ENCODE measurements around the gene PRKAG2. TPM values are rescaled to one million over a fixed set of nuclear protein-coding genes. Genes with fewer than 3 reads are reported as not detected.

Gene PRKAG2
- total RNA-seq (10 to 100 TPM; 61.3 to 63.5 TPM), polyA plus RNA-seq (10 to 100 TPM; 29.5 to 34.1 (median 30.7) TPM), total RNA-seq (30.8 to 48.7 (median 41.3) reads per million in 6 experiments)

DNA sequence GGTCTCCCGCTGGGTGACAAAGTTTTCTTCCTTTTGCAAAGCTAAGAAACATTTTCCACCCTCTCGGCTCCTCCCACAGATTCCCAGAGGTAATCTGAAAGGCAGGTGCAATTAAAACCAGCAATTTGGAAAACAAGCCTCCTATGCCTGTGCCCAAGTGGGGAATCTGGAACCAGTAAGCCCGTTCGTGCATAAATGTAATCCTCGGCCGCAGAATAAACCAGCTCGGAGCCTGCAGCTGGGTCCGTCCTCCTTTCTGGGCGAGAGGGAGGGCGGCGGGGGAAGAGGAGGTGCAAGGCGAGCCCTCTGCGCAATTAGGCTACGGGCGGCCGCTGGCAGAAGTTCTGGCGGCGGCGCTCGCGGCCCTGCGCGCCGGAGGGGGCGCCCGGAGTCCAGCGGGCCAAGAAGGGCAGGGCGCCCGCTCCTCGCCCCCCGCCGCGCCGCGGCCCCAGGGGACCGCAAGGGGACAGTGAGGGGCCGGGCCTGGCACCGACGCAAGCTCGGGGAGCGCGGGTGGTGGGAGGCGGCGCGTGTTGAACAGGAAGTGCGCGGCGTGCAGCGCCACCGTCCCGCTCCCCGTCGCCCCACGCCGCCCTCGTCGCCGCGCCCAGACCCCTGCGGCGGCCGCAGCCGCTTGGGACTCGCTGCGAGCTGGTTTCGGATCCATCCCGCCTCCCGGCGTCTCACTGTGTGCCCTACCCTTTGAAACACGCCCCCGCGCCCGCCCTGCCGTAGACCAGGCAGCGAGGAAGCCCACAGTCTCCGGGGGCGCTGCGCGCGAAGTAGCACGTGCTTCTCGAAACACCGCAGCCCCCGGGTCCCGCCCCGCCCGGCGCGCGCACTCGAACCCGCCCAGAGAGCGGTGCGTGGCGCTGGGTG is at the start of gene PRKAG2:
Gene PRKAG2, minus strand, starts transcription at position 217 of the 879 bp plus-strand sequence. CDS start 495 bp downstream, outside the sequence.
- Mint-ChIP-seq H3K27ac (peak within 1 kb of the TSS; percentile 80 to 98 (median 95)), H3K9me3 (no peaks in the 10 kb centered on the region), H3K4me3 (peak within 1 kb of the TSS; percentile 91 to 99 (median 96)), H3K36me3 (no peaks in the 10 kb centered on the region), H3K4me1 (peaks cover 8 to 25% (median 21%) of the 10 kb centered on the region in 4 donors), H3K27me3 (no peaks in the 10 kb centered on the region)
- DNase-seq (peak; percentile 65 to 91 (median 81)), ATAC-seq (peak; percentile 66 to 70)
- POLR2A ChIA-PET: interaction anchor here (0.9 to 3.1 kb wide), 18 partner anchors 8 to 1345 kb away, joined by 3 to 16 read pairs (median 4); partner anchors contain the start of genes NUB1 and RHEB

DNA sequence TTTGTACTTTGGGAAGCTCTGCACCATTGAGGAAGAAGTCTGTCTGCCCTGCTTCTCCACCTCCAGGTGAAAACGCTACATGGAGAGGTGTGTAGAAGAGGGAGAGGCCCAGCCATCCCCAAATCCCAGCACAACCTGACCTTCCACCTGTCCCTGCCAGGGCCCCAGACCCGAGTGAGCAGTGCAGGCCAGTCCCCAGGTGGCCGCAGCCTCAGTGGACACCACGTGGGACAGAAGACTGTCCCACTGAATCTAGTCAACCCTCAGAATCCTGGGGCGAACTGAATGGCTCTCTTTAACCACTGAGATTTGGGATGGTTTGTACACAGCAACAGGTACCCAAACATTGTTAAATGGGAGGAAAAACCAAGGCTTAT is 49.4 kb upstream of the PRKAG2 start:
- Mint-ChIP-seq H3K27me3 (peaks cover 2 to 15% (median 7%) of the 10 kb centered on the region in 5 donors), H3K4me1 (peaks cover 0 to 12% (median 8%) of the 10 kb centered on the region in 4 donors), H3K9me3 (no peaks in the 10 kb centered on the region), H3K36me3 (no peaks in the 10 kb centered on the region), H3K4me3 (no peak overlapping the region), H3K27ac (peak overlapping the region in 1 of 10 donors; percentile 15)
- POLR2A ChIA-PET: interaction anchor here (1.8 kb wide), 1 partner anchor 9 kb away, joined by 4 read pairs; no protein-coding TSS in a partner anchor
- DNase-seq (no peak), ATAC-seq (no peak)

- peaks cover 0 to 12% (median 8%) of the 10 kb centered on the region in 4 donors for H3K4me1 Mint-ChIP-seq
- no peak for DNase-seq
- H3K36me3 Mint-ChIP-seq: no peaks in the 10 kb centered on the region
- ATAC-seq: peak in 1 of 2 donors; percentile 27
- H3K27me3 Mint-ChIP-seq: peaks cover 3 to 18% (median 7%) of the 10 kb centered on the region in 5 donors
- POLR2A ChIA-PET: interaction anchor here (1.8 kb wide), 1 partner anchor 10 kb away, joined by 4 read pairs; no protein-coding TSS in a partner anchor
- H3K4me3 Mint-ChIP-seq: peak overlapping the region in 2 of 10 donors; percentile 16 to 37
- H3K9me3 Mint-ChIP-seq: no peaks in the 10 kb centered on the region
- H3K27ac Mint-ChIP-seq: peak overlapping the region in 3 of 10 donors; percentile 15 to 38 (median 18)
Observed at GRCh38 chr7:151925446-151926335, 48.8 kb upstream of the PRKAG2 start.

DNA sequence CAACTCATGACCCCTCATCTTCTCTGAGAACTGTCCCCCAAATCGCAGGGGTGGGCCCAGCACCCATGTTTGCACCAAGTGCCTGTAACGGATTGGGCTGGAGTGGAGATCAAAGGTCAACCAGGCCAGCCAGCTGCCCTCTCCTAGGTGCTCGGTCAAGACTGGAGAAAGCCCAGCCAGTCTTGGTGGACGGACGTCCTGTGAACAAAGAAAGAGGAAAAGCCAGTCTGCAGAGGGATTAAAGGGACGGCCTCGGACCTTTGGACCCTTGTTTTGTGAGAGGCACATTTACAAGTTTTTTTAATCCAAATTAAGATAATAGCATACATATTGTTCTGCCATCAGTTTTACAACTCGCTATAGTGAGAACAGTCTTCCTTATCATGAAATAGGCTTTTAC is 47.6 kb upstream of the PRKAG2 start:
- POLR2A ChIA-PET: no interaction called here
- Mint-ChIP-seq H3K36me3 (no peaks in the 10 kb centered on the region), H3K27me3 (peaks cover 3 to 18% (median 10%) of the 10 kb centered on the region in 5 donors), H3K4me1 (peaks cover 0 to 12% (median 8%) of the 10 kb centered on the region in 4 donors), H3K4me3 (no peak overlapping the region), H3K9me3 (no peaks in the 10 kb centered on the region), H3K27ac (peak overlapping the region in 1 of 10 donors; percentile 9)
- no peak for ATAC-seq
- no peak for DNase-seq

DNA sequence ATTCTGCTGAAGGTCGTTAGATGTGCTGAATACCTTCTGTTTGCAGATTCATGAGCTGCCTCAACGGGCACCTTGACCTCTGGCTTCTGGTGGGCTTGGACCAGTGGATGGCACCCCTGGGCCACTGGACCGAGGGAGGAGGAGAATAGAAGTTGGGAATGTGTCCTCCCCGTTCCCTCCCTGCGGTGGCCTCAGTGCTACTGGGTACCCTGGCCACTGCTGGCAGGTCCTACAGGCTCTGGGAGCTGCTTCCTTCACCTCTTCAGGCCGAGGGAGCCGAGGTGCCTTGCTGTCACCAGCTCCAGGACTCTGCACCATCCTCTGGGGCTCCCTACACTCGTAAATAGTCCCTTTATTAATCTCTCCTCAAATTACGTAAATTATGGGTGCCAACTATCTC is 47.1 kb upstream of the PRKAG2 start:
- Mint-ChIP-seq H3K27ac (peak overlapping the region in 1 of 10 donors; percentile 9), H3K4me3 (no peak overlapping the region), H3K36me3 (no peaks in the 10 kb centered on the region), H3K4me1 (peaks cover 0 to 12% (median 8%) of the 10 kb centered on the region in 4 donors), H3K27me3 (peaks cover 3 to 18% (median 10%) of the 10 kb centered on the region in 5 donors), H3K9me3 (no peaks in the 10 kb centered on the region)
- POLR2A ChIA-PET: no interaction called here
- no peak for DNase-seq
- no peak for ATAC-seq

DNA sequence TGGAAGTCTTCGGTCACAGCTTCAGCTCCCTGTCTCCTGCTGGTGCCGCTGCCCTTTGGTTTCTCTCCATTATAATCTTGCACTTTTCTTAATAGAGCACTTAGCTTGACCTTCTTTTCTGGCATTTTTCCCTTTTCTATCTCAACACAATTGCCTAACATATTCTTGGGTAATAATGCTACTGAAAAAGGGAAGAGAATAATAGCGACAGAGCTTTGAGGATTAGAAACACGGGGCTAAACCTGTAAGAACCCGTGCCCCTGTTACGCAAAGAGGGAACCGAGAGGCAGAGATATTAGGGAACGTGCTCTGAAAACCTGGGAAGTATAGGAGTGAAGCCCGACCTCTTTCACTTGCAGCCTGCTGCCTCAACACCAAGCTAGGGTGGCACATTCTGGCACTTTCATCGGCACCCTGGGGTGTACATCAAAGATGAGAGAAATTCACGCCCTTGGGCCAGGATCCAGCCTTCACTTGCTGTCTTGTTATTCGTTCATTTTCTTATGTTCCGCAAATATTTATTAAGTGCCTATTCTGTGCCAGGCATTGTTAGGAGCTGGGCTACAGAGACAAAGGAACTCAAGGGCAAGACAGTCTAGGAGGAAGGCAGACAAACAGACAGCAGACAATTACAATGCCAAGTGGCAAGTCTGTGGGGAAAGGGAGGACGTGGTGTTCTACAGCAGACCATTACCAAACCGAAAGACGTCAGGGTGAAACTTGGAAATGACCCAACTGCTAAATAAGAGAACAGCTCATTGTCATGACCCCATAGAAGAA is 46.4 kb upstream of the PRKAG2 start:
- ATAC-seq: no peak
- H3K27ac Mint-ChIP-seq: peak overlapping the region in 2 of 10 donors; percentile 4 to 24
- peaks cover 3 to 19% (median 10%) of the 10 kb centered on the region in 5 donors for H3K27me3 Mint-ChIP-seq
- H3K4me1 Mint-ChIP-seq: peaks cover 0 to 12% (median 8%) of the 10 kb centered on the region in 4 donors
- POLR2A ChIA-PET: no interaction called here
- H3K36me3 Mint-ChIP-seq: no peaks in the 10 kb centered on the region
- no peaks in the 10 kb centered on the region for H3K9me3 Mint-ChIP-seq
- no peak for DNase-seq
- H3K4me3 Mint-ChIP-seq: no peak overlapping the region

DNA sequence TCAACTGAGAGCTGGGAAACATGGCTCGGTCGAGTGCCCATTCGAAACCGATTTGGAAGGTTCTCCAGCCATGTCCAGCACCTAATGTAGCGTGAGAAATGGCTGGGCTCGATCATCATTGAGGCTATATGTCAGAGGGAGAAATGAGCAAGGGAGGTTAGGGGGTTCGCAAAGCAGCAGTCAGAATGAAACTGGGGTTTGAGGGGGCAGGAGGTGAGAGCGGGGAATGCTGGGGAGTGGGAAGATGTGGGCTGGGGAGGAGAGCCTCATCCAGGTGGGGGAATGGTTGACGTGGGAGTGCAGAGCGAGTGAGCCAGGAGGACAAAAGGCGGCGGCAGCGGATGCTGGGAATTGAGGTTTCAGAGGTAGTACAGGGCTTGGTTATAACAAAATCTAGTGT is 44.5 kb upstream of the PRKAG2 start:
- no peaks in the 10 kb centered on the region for H3K36me3 Mint-ChIP-seq
- ATAC-seq (no peak), DNase-seq (no peak)
- no peak overlapping the region for H3K4me3 Mint-ChIP-seq
- POLR2A ChIA-PET: no interaction called here
- H3K27me3 Mint-ChIP-seq: peaks cover 3 to 19% (median 10%) of the 10 kb centered on the region in 5 donors
- no peaks in the 10 kb centered on the region for H3K9me3 Mint-ChIP-seq
- H3K27ac Mint-ChIP-seq: peak overlapping the region in 1 of 10 donors; percentile 36
- peaks cover 0 to 12% (median 8%) of the 10 kb centered on the region in 4 donors for H3K4me1 Mint-ChIP-seq

GRCh38 chr7:151920488-151920887 is 43.6 kb upstream of the PRKAG2 start:
- DNase-seq (no peak), ATAC-seq (no peak)
- Mint-ChIP-seq H3K36me3 (peaks cover 0 to under 1% (median under 1%) of the 10 kb centered on the region in 3 donors), H3K9me3 (peaks cover 0 to 7% (median under 1%) of the 10 kb centered on the region in 9 donors), H3K4me3 (no peak overlapping the region), H3K4me1 (peaks cover 0 to 4% (median 1%) of the 10 kb centered on the region in 4 donors), H3K27me3 (peaks cover 3 to 18% (median 10%) of the 10 kb centered on the region in 5 donors), H3K27ac (no peak overlapping the region)
- POLR2A ChIA-PET: no interaction called here

GRCh38 chr7:151919595-151919994 is 42.7 kb upstream of the PRKAG2 start:
- Mint-ChIP-seq H3K4me3 (no peak overlapping the region), H3K27me3 (peaks cover 3 to 18% (median 10%) of the 10 kb centered on the region in 5 donors), H3K36me3 (peaks cover 0 to 7% (median 6%) of the 10 kb centered on the region in 3 donors), H3K9me3 (peaks cover 2 to 14% (median 6%) of the 10 kb centered on the region in 9 donors), H3K4me1 (peaks cover 0 to 2% (median 0%) of the 10 kb centered on the region in 4 donors), H3K27ac (no peak overlapping the region)
- POLR2A ChIA-PET: interaction anchor here (0.6 to 1.3 kb wide), 2 partner anchors 16 to 43 kb away, joined by 3 read pairs; no protein-coding TSS in a partner anchor
- ATAC-seq (no peak), DNase-seq (no peak)

- DNase-seq (no peak), ATAC-seq (no peak)
- peaks cover 0 to under 1% (median 0%) of the 10 kb centered on the region in 4 donors for H3K4me1 Mint-ChIP-seq
- H3K27me3 Mint-ChIP-seq: peaks cover 0 to 18% (median 11%) of the 10 kb centered on the region in 5 donors
- peaks cover 0 to 13% (median 12%) of the 10 kb centered on the region in 3 donors for H3K36me3 Mint-ChIP-seq
- H3K4me3 Mint-ChIP-seq: no peak overlapping the region
- peaks cover 2 to 24% (median 15%) of the 10 kb centered on the region in 9 donors for H3K9me3 Mint-ChIP-seq
- POLR2A ChIA-PET: interaction anchor here (1.3 kb wide), 1 partner anchor 42 kb away, joined by 3 read pairs; no protein-coding TSS in a partner anchor
- no peak overlapping the region for H3K27ac Mint-ChIP-seq
Observed at GRCh38 chr7:151918510-151918843, 41.6 kb upstream of the PRKAG2 start.

DNA sequence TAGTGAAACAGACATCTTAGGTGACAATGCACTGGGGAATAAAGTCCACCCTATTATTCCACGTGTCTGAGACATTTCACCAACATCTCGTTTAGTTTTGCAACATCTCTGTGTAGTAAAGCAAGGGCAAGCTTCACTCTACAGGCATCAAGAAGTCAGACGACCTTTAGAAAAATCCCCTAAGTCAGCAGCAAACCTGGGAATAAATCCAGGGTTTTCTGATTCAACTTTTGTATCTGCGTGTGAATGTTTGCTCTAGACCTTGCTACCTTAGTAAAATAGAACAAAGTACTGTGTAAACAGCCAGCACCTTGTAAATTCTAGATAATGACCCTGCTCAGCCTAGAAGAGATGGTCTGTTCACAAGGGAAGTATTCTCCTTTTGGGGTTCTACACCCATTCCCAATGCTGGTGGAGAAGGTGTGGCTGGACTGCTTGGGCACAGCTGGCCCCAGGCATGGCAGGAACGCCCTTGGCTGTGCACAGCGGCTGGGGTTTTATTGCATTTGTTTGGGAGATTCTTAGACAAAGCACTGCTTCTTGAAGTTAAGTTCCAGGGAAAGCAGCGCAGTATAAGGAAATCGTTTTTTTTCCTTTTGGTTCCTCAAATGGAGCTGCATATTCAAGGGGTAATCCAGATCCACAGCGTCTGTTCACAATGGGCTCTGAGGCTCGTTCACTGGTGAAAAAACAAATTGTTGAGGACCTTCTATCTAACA is 41.0 kb upstream of the PRKAG2 start:
- DNase-seq: no peak
- no peak overlapping the region for H3K27ac Mint-ChIP-seq
- ATAC-seq: no peak
- no peaks in the 10 kb centered on the region for H3K4me1 Mint-ChIP-seq
- peaks cover 2 to 24% (median 15%) of the 10 kb centered on the region in 9 donors for H3K9me3 Mint-ChIP-seq
- POLR2A ChIA-PET: no interaction called here
- H3K4me3 Mint-ChIP-seq: no peak overlapping the region
- H3K36me3 Mint-ChIP-seq: peaks cover 0 to 13% (median 12%) of the 10 kb centered on the region in 3 donors
- peaks cover 0 to 18% (median 10%) of the 10 kb centered on the region in 5 donors for H3K27me3 Mint-ChIP-seq
